Activated T-cell treated with anti-CD3 and anti-CD28 coated beads, Interleukin-2, amount 50 U/mL, for 72 hours (primary cell): Measurements from ENCODE around the gene ATP13A5. TPM values are rescaled to one million over a fixed set of nuclear protein-coding genes. Genes with fewer than 3 reads are reported as not detected.

Experiments used
- ATAC-seq, 2 donors: fragments of 150-1000 bp; cut with Tn5 transposase; replicated peaks in 1 of 2; 2 replicates each; pipeline ENCODE4 v1.10.0; 2021; ENCODE audit warnings: moderate library complexity in 2 of 2, mild to moderate bottlenecking in 1 of 2
- DNase-seq, 2 donors: peaks; one replicate each; pipeline ENCODE4 v3.0.0; 2021 to 2022; ENCODE audit warnings: mixed read lengths in 1 of 2
- H3K27ac Mint-ChIP-seq: one replicate; pipeline ENCODE4 v1.8.0; 2022; ENCODE audit warnings: mild to moderate bottlenecking, moderate library complexity, mixed read lengths
- H3K27me3 Mint-ChIP-seq: one replicate; pipeline ENCODE4 v1.8.0; 2022; ENCODE audit warnings: low read depth, mixed read lengths
- H3K36me3 Mint-ChIP-seq, 2 donors: one replicate each; pipeline ENCODE4 v1.8.0; 2022; ENCODE audit warnings: mixed read lengths in 2 of 2, mild to moderate bottlenecking in 1 of 2; ENCODE audit not compliant: insufficient read depth in 2 of 2
- H3K4me1 Mint-ChIP-seq: one replicate; pipeline ENCODE4 v1.8.0; 2022; ENCODE audit warnings: low read depth, mixed read lengths
- H3K4me3 Mint-ChIP-seq, 2 donors: one replicate each; pipeline ENCODE4 v1.8.0; 2022; ENCODE audit warnings: mild to moderate bottlenecking in 2 of 2, mixed read lengths in 2 of 2, moderate library complexity in 2 of 2
- H3K9me3 Mint-ChIP-seq, 2 donors: one replicate each; pipeline ENCODE4 v1.8.0; 2022; ENCODE audit warnings: mixed read lengths in 2 of 2
- total RNA-seq, 2 donors: library from RNA; stranded (reverse); gene quantifications; one replicate each; pipeline ENCODE4 v1.2.3, GENCODE V29; 2022

ATP13A5 gene
- total RNA-seq, 2 donors from 2014 or later: not detected

DNA sequence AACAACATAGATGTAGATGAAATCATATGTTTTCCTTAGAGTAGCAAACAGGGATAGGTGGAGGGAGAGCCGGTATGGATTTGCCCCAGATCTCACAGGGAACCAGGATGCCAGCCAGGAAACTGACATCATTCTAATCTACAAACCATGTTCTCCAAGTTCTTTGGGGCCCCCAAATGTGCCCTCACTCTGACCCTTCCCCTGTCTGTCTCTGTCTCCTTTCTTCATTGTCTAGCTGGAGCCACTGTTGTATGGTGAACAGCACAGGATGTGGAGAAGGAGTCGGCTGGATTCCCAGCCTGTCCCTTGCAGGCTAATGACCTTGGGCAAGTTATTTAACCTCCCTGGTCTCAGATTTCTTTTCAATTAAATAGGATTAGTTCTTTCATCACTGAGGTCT lies 962 bp downstream of the ATP13A5 start:
- DNase-seq (no peak), ATAC-seq (no peak)
- H3K4me1 Mint-ChIP-seq: no peaks in the 10 kb centered on the region
- no peak overlapping the region for H3K27ac Mint-ChIP-seq
- H3K9me3 Mint-ChIP-seq: no peaks in the 10 kb centered on the region
- H3K36me3 Mint-ChIP-seq: no peaks in the 10 kb centered on the region
- peaks cover 19% of the 10 kb centered on the region for H3K27me3 Mint-ChIP-seq
- no peak overlapping the region for H3K4me3 Mint-ChIP-seq

DNA sequence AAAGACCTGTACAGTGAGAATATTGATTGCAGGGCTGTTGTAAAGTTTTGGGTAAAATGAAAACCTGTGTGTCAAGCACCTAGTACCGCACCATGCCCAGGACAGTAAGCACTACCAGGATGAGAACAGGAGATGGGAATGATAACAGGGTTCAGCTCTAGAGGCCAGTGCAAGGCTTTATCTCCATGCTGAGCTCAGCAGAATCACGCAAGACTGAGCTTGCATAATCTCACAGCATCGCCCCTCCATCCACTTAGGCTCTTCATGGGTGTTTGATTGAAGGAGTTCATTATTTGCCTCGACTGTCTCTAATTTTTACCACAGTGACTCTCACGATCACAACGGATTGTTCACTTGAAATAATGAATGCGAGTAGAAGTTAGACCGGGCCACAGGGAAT lies 2.9 kb downstream of the ATP13A5 start:
- peaks cover 10% of the 10 kb centered on the region for H3K27me3 Mint-ChIP-seq
- H3K27ac Mint-ChIP-seq: no peak overlapping the region
- H3K36me3 Mint-ChIP-seq: no peaks in the 10 kb centered on the region
- H3K4me3 Mint-ChIP-seq: no peak overlapping the region
- no peaks in the 10 kb centered on the region for H3K9me3 Mint-ChIP-seq
- DNase-seq: no peak
- no peaks in the 10 kb centered on the region for H3K4me1 Mint-ChIP-seq
- ATAC-seq: no peak

DNA sequence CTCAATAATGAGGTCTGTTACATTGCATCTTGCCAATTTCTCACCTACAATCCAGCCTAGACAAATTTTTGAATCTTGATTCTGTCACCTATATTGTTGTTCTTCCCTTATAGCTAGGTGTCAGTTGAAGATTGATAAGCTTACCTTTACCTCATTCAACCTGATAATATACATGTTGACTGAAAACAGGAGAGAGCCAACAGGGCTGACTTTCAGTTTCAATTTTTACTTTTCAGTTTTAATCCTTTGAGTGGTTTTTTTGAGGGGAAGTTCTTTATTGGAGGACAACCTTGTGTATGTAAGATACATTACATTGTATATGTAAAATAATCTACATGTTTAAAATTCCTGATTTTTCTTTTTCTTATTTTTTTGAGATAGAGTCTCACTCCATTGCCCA lies 5.8 kb downstream of the ATP13A5 start:
- Mint-ChIP-seq H3K36me3 (no peaks in the 10 kb centered on the region), H3K9me3 (no peaks in the 10 kb centered on the region), H3K27ac (no peak overlapping the region), H3K27me3 (peaks cover 5% of the 10 kb centered on the region), H3K4me3 (no peak overlapping the region), H3K4me1 (no peaks in the 10 kb centered on the region)
- ATAC-seq: peak; percentile 36 to 41
- DNase-seq: no peak

DNA sequence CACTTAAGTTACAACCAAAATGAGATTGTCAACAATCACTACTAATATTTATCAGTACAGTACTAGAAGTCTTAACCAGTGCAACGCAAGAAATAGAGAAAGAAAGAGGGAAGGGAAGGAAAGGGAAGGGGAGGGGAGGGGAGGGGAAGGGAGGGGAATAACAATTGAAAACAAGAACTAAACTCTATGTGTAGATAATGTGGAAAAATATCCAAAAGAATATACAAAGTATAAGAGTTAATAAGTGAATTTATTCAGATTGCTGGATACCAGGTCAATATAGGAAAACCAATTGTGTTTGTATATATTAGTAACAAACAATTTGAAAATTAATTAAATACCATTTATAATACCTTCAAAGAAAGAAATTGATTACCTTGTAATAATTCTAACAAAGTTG lies 10.7 kb downstream of the ATP13A5 start:
- no peaks in the 10 kb centered on the region for H3K4me1 Mint-ChIP-seq
- H3K9me3 Mint-ChIP-seq: no peaks in the 10 kb centered on the region
- H3K36me3 Mint-ChIP-seq: no peaks in the 10 kb centered on the region
- ATAC-seq: no peak
- no peak overlapping the region for H3K4me3 Mint-ChIP-seq
- H3K27ac Mint-ChIP-seq: no peak overlapping the region
- H3K27me3 Mint-ChIP-seq: peaks cover 9% of the 10 kb centered on the region
- no peak for DNase-seq

DNA sequence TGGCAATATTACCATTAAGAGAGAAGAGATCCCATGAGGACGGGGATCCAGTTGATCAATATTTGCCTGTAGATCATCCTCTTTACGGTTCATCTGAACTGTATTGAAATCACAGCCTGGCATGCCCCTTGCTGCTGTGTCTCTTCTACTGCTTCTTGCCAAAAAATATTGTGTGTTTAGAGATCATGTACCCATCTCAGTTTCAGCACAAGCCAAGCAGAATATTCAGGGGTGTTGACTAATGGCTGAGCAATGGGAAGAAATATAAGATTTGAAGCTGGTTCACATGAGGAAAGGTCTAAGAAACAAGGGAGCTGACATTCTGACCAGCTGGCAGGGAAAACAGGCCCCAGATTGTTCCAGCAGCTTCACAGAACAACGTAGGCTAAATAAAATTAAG lies 21.3 kb downstream of the ATP13A5 start:
- Mint-ChIP-seq H3K36me3 (no peaks in the 10 kb centered on the region), H3K27ac (no peak overlapping the region), H3K4me3 (no peak overlapping the region), H3K4me1 (no peaks in the 10 kb centered on the region), H3K9me3 (no peaks in the 10 kb centered on the region), H3K27me3 (peaks cover 2% of the 10 kb centered on the region)
- ATAC-seq (no peak), DNase-seq (no peak)

DNA sequence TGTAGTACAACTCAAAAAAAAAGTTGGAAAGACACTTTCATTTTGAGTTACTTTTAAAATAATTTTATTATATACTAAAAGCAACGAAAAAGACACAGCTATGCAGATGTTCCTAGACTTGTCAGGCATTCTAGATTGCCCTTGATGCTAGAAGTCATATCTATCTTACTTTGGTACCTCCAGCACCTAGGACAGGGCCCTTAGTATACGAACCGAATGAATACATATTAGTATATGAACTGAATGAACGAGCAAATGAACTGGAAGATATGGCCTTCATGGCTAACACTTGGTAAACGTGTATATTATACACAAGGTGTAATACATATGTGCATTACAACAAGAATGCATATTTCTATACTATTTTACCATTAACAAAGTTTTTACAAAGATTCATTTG lies 24.1 kb downstream of the ATP13A5 start:
- Mint-ChIP-seq H3K27me3 (no peaks in the 10 kb centered on the region), H3K4me3 (no peak overlapping the region), H3K4me1 (no peaks in the 10 kb centered on the region), H3K27ac (no peak overlapping the region), H3K9me3 (no peaks in the 10 kb centered on the region), H3K36me3 (no peaks in the 10 kb centered on the region)
- ATAC-seq (no peak), DNase-seq (no peak)

DNA sequence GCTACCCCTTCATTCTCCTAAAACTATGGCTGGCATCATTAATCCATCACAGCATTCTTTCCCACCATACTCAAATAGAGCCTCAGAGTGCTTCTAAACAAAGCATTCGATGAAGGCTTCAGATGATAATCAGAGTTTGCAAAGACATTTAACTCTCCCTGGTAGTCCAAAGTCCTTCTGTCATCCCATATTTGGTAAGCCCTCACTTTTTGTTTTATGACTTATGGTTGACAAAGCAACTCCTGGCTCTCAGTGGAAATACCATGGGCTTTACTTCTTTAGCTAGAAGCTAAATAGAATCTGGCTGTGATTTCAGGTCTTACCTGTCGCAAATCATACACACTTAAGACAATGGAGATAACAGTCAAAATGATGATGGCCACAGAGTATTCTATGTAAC lies 27.8 kb downstream of the ATP13A5 start:
- H3K9me3 Mint-ChIP-seq: no peaks in the 10 kb centered on the region
- no peak overlapping the region for H3K4me3 Mint-ChIP-seq
- H3K27me3 Mint-ChIP-seq: no peaks in the 10 kb centered on the region
- no peak overlapping the region for H3K27ac Mint-ChIP-seq
- no peaks in the 10 kb centered on the region for H3K36me3 Mint-ChIP-seq
- H3K4me1 Mint-ChIP-seq: no peaks in the 10 kb centered on the region
- DNase-seq (no peak), ATAC-seq (no peak)

DNA sequence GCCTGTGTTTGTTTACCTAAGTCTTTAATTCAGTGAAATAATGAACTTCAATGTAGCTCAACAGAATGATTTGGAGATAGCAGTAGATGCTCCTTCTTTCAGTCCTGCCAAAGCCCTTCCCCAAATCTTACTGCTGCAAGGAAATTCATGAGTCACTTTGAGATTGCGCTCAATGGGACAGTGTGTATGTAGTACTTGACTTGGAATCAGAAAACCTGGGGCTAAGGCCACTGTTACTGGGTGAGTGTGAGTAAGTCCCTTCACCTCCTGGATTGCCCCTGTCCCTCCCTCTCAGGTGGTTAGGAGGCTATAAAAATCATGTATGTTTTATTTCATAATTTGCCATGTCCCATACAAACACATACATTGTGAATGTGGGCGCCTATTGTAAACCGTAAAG lies 29.9 kb downstream of the ATP13A5 start:
- H3K27me3 Mint-ChIP-seq: no peaks in the 10 kb centered on the region
- H3K4me1 Mint-ChIP-seq: no peaks in the 10 kb centered on the region
- no peaks in the 10 kb centered on the region for H3K36me3 Mint-ChIP-seq
- ATAC-seq (no peak), DNase-seq (no peak)
- no peaks in the 10 kb centered on the region for H3K9me3 Mint-ChIP-seq
- H3K4me3 Mint-ChIP-seq: no peak overlapping the region
- no peak overlapping the region for H3K27ac Mint-ChIP-seq

DNA sequence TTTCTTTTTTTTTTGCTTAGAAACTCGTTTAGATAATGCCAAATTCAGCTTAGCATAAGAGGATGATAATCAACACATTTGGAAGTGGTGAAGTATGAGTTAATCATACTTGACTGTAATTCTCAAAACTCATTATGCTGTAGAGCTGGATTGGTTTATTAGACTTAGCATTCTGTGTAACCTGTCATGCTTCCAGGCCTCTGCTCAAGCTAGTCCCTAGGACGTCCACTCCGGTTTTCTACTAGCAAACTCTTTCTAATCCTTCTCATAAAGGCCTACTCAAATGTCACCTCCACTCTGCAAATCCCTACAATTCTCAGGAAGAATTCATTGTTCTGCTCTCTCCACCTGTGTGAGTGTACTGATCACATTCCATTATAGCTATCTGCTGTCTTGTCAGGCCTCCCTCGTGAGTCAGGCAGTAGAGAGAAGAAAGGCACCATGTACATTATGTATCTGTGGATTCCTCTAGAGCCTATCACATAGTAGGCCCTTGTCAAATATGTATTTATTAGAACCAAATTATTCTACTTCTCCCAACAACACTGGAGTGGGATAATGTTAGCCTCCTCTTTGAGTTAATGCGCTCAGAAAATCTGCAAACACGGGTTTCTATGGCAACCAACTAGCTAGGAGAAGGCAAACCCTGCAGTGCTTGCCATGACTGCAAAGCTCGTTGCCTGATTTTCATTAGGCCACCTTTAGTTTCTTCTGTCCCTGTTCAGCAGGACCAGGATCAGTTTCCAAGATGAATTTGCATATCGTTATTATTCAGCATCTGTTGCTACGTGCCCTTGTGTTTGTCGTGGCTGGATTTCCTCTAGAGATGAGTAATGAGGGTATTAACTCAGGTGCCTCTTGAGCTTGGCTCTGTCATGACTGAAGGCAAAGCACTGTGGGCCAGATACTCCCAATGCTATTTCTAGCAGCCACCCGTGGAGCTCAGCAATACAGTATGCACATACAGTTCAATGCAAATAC lies 30.7 kb downstream of the ATP13A5 start:
- no peaks in the 10 kb centered on the region for H3K36me3 Mint-ChIP-seq
- H3K4me1 Mint-ChIP-seq: no peaks in the 10 kb centered on the region
- H3K9me3 Mint-ChIP-seq: no peaks in the 10 kb centered on the region
- no peaks in the 10 kb centered on the region for H3K27me3 Mint-ChIP-seq
- H3K4me3 Mint-ChIP-seq: no peak overlapping the region
- no peak for DNase-seq
- no peak overlapping the region for H3K27ac Mint-ChIP-seq
- no peak for ATAC-seq

DNA sequence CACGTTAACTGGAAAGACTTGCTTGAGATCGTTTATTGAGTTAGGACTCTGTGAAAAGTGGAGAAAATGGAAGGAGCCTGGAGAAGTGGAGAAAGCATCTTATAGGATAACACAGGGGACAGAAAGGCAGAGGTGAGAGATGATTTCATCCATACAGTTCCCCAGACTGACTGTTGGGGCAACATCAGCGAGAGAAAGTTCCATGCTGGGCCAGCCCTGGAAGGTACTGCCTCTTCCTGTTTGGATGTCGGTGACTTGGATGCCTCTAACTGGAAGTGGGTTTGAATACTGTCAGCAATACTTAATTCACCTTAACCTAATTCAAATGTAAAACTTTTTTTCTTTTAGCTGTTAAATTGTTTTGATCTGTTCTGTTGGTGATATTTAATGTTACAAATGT lies 32.3 kb downstream of the ATP13A5 start:
- Mint-ChIP-seq H3K4me1 (no peaks in the 10 kb centered on the region), H3K27ac (no peak overlapping the region), H3K9me3 (no peaks in the 10 kb centered on the region), H3K36me3 (no peaks in the 10 kb centered on the region), H3K4me3 (no peak overlapping the region), H3K27me3 (peaks cover 3% of the 10 kb centered on the region)
- ATAC-seq: no peak
- no peak for DNase-seq

DNA sequence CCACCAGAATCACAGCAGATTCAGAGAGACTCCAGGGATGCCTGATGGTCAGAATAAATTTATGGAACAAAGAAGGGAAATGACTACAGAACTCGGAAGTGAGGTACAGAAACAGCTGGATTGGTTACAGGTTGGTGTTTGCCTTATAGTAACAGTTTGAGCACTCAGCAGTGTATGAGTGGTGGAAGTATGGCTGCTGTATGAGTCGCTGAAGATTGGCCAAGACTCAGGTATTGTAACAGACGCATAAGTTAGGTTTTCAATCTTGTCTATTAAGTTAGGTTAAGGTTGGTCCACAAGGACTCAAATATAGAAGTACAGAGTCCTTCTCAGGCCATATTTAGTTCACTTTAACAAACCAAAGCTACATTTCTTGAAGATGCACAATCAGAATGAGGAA lies 33.1 kb downstream of the ATP13A5 start:
- H3K36me3 Mint-ChIP-seq: no peaks in the 10 kb centered on the region
- DNase-seq: no peak
- ATAC-seq: no peak
- no peaks in the 10 kb centered on the region for H3K4me1 Mint-ChIP-seq
- no peak overlapping the region for H3K4me3 Mint-ChIP-seq
- no peaks in the 10 kb centered on the region for H3K9me3 Mint-ChIP-seq
- H3K27me3 Mint-ChIP-seq: peaks cover 8% of the 10 kb centered on the region
- no peak overlapping the region for H3K27ac Mint-ChIP-seq

DNA sequence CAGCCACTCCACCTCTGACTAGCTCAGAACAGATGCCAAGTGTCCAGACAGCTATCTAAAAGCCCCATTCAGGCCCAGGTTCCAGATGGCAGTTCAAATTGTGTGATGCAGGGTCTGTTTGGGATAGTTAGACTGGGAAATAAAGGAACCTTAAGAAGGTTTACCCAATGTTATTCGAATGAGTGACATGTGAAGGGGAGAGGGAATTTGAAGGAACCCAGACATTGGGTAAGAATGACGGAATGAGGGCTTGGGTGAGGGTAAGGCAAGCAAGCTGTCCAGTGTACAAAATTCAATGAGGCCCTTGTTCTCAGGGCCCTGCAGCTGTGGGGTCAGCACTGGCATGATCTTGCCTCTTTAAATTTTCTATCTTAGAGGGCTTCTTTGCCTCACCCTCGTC lies 34.1 kb downstream of the ATP13A5 start:
- H3K4me3 Mint-ChIP-seq: no peak overlapping the region
- H3K36me3 Mint-ChIP-seq: no peaks in the 10 kb centered on the region
- no peaks in the 10 kb centered on the region for H3K9me3 Mint-ChIP-seq
- peaks cover 8% of the 10 kb centered on the region for H3K27me3 Mint-ChIP-seq
- H3K4me1 Mint-ChIP-seq: no peaks in the 10 kb centered on the region
- no peak overlapping the region for H3K27ac Mint-ChIP-seq
- ATAC-seq (no peak), DNase-seq (no peak)

DNA sequence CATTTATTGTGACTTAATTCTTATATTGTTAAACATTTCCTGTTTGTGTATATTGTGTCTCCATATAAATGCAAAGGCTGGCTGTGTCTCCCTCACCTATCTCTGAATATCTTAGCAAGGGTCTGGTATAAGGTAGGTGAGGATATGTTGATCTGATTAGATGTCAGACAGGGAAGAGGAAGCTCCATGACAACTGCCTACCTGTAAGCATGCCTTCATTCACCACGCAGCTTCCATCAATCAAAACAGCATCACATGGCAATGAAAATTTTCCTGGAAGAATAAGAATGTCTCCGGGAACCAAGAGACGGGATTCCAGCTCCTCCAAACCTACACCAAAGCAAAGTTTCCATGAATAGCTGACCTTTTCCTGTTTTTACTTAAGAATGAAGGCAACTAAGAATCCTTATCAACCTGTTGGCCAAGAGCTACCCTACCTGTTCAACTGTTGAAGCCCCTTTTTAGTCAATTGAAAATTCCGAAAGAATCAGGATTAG lies 34.8 kb downstream of the ATP13A5 start:
- Mint-ChIP-seq H3K36me3 (peaks cover 0 to 2% of the 10 kb centered on the region in 2 donors), H3K4me1 (no peaks in the 10 kb centered on the region), H3K4me3 (no peak overlapping the region), H3K27me3 (peaks cover 8% of the 10 kb centered on the region), H3K9me3 (peaks cover 0 to 2% of the 10 kb centered on the region in 2 donors), H3K27ac (no peak overlapping the region)
- DNase-seq (no peak), ATAC-seq (no peak)

DNA sequence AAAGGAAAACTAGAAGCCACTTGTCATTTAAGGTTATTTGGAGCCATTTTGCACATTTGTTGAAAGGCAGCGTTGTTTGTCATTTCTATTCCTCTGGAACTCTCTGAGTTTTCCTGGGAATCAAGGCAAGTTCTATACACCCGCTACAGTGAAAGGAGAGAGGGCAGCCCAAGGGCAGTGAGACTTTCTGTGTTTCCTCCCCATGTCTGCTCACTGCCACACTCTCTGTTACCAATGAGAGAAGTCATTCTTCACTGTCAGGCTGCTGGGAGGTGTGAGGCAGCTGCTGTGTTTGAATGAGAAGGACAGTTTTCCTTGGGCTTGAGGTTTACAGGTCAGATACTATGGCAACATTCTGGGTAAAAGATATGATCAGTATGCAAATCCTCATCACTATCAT lies 36.0 kb downstream of the ATP13A5 start:
- H3K4me1 Mint-ChIP-seq: no peaks in the 10 kb centered on the region
- H3K9me3 Mint-ChIP-seq: peaks cover under 1 to 2% of the 10 kb centered on the region in 2 donors
- H3K27ac Mint-ChIP-seq: no peak overlapping the region
- peaks cover 0 to 2% of the 10 kb centered on the region in 2 donors for H3K36me3 Mint-ChIP-seq
- no peak overlapping the region for H3K4me3 Mint-ChIP-seq
- ATAC-seq (no peak), DNase-seq (no peak)
- peaks cover 8% of the 10 kb centered on the region for H3K27me3 Mint-ChIP-seq
